HG03135 (cell line): Measurements from ENCODE around the gene ASIC3.

ENCODE experiments used
- ATAC-seq: cut with Tn5 transposase; IDR thresholded peaks from one replicate; pipeline ENCODE4 v1.9.1; 2021; ENCODE audit warnings: mild to moderate bottlenecking, moderate library complexity; ENCODE audit not compliant: unreplicated experiment

Gene ASIC3

GRCh38 chr7:151056666-151057505 is 8.6 kb downstream of the ASIC3 start:
- ATAC-seq, result no peak

- ATAC-seq, result peak; percentile 8
These were observed 9.2 kb downstream of the ASIC3 start, which contains the start of gene CDK5 for GRCh38 chr7:151057506-151057988. CDK5 (minus strand) TSS chr7:151057897; CDS start chr7:151057848, 49 bp downstream.

DNA sequence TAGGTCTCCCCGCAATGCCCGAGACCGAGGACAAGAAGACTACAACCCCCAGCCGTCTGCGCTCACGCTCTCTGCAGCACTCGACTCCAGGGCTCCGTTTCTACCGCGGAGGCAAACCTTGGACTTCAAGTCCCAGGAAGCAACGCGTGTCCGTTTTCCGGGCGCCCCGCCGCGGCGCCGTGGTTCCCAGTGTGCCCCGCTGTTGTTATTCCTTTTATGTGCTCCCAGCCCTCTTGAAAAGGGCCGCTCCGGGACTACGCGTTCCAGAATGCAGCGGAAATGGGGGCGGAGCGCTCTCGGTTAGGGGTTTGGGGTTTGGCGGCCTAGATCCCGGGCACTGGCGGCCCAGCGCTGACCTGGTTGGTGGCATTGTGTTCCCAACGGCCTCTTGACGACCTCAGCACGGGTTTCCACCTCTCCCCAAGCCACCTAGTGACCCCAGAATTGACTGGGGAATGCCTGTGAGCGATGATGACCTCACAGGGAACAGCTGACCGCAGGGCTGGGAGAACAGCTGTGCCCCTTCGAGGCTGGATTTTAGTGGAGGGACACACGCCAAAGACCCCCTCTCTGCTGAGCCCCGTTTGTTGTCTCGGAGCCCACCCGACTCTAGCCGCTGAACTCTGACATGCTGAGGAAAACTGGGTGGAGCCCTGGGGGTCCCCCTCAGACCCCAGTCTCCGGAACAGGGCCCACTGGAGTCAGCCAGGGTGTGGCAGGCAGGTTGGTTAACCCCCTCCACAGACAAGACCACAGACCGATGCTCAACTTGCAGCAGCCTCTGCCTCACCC is 9.9 kb downstream of the ASIC3 start:
- ATAC-seq, result peak; percentile 86

DNA sequence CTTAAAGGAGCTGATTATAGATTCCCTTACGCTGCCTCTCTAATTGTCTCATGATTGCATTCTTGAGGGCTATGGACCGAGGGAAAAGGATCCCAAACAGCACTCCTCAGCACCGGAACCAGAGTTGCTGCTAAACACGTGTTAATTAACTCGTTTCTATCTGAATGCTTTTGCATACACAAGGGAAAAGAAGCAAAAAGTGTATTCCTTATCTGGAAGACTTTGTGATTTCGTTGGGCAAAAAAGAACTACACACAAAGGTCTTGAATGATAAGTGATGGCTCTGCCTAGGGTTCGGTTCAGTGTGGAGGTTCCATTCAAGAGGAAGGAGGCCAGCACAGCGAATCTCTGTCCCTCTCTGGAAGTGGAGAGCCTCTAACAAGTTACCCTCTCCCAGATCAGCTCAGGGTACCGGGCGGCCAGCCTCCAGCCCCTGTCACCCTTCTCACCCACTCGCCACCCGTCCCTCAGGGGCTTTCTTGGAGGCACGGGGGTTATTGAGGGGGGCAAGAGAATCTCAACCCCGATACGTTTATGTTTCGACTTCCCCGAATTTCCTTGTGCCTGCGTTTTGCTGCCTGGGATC is 10.5 kb downstream of the ASIC3 start:
- ATAC-seq, result no peak

- ATAC-seq, result peak; percentile 29
These were observed 11.2 kb downstream of the ASIC3 start, which contains the start of gene SLC4A2 for GRCh38 chr7:151059367-151060112. SLC4A2 (plus strand) TSS chr7:151059589; CDS start chr7:151061988, 2,399 bp downstream.

- ATAC-seq, result no peak
These were observed 11.7 kb downstream of the ASIC3 start for GRCh38 chr7:151060113-151060415.

- no peak for ATAC-seq
These were observed 12.3 kb downstream of the ASIC3 start for GRCh38 chr7:151060416-151061212.

- ATAC-seq, result no peak
These were observed 13.1 kb downstream of the ASIC3 start for GRCh38 chr7:151061213-151062110.

DNA sequence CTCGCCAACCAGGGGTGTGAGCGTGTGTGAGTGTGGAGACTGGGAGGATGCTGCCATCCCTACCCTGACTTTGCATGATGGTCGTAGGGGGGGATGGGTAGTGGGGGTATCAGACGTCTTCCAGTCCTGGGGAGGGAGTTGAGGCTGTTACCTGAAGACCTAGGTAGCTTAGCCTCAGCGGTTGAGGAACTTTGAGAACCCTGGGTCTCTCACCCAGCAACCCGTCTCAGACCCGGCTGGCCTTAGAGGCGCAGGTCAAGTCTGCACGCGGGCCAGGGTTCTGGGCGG is 13.7 kb downstream of the ASIC3 start:
- no peak for ATAC-seq

GRCh38 chr7:151062399-151063211 is 14.3 kb downstream of the ASIC3 start:
- ATAC-seq, result no peak

- ATAC-seq, result no peak
These were observed 14.9 kb downstream of the ASIC3 start for GRCh38 chr7:151063212-151063561.

GRCh38 chr7:151064454-151064853 is 16.1 kb downstream of the ASIC3 start:
- no peak for ATAC-seq

DNA sequence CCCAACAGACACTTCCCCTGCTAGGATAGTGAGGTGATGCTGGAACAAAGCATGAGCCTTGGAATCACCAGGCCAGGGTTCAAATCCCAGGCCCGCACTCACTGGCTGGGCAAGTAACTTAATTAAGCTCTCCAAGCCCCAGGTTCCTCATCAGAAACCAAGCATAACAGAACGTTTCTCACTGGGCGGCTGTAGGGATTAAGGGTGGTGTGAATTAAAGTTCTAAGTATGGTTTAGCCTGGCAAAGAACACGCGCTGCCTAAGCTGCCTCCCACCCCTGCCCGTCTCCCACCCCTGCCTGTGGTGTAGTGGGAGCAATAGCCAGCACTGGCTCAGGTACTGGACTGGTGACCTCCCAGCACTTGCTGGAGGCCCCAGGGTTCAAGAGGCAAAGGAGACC is 16.7 kb downstream of the ASIC3 start:
- ATAC-seq, result no peak

DNA sequence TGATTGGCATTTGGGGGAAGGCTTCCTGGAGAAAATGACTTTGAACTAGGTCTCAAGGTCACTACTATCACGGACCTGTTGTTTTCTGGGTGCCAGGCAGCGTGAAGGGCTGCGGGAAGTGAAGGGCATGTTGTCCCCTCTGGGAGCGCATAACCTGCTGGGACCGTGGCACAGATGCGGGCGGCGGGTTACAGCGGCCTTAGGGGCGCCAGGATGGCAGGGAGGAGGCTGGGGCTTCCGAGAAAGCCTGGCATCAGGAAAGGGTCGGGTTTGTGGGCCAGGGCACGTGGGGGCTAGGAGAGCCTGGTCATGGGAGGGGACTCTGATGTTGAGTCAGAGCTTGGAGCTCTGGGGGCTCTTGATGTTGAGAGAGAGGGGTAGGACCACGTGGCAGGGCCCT is 17.2 kb downstream of the ASIC3 start:
- no peak for ATAC-seq

GRCh38 chr7:151066273-151066974 is 18.1 kb downstream of the ASIC3 start:
- no peak for ATAC-seq

DNA sequence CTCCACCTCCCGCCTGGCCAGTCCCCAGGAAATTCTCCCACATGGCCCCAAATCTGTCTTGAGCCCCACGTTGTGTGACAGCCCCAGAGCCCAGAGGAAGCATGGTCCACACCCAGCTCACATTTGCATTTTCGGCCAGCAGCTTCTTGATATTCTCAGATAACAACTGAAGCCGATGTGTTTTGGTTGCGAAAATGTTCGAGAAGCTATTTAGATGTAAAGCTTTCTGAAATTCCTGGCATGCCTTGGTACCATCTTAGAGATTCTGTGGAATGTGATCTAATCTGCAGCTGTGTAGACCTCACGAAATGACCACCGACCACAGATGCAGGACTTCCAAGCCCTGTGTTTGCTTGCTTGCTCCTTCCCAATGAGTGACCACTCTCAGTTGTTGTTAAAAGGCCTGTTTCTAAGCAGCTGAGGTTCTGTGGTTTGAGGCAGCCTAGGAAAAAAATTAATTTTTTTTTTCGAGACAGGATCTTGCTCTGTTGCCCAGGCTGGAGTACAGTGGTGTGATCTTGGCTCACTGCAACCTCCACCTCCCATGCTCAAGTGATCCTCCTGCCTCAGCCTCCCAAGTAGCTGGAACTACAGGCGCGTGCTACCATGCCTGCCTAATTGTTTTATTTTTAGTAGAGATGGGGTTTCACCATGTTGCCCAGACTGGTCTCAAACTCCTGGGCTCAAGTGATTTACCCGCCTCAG is 19.9 kb downstream of the ASIC3 start:
- no peak for ATAC-seq

DNA sequence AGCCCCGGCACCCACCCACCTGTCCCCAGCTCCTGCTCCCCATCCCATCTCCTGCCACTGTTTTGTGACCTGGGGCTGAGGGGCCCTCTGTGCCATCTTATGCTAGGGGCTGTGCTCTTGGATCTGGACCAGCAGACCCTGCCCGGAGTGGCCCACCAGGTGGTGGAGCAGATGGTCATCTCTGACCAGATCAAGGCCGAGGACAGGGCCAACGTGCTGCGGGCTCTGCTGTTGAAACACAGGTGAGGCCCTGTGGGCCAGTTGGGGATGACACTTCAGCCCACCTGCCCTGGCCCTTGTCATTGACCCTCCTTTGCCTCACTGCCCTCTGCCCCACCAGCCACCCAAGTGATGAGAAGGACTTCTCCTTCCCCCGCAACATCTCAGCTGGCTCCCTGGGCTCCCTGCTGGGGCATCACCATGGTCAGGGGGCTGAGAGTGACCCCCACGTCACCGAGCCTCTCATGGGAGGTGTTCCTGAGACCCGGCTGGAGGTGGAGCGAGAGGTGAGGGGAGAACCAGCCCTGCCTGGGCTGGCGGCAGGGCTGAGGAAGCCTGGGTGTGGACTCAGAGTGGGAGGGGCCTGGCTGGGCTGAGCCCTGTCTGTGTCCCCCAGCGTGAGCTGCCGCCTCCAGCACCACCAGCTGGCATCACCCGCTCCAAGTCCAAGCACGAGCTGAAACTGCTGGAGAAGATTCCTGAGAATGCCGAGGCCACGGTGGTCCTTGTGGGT is 21.7 kb downstream of the ASIC3 start:
- ATAC-seq, result no peak
